Loucy (cell line): ENCODE data around the gene POLR2F.

Source experiments
- H2AFZ ChIP-seq: fragments of 200-600 bp; sonication (generic); 2 replicates; pipeline ENCODE4 v1.6.0; 2016; ENCODE audit warnings: antibody characterized with exemption, mild to moderate bottlenecking, low read length, moderate library complexity
- H3F3A ChIP-seq: fragments of 200-600 bp; 2 replicates; pipeline ENCODE4 v1.6.0; 2016; ENCODE audit warnings: antibody characterized with exemption, low read depth, mild to moderate bottlenecking
- H3K27me3 ChIP-seq: fragments of 200-600 bp; sonication (generic); 2 replicates; pipeline ENCODE4 v1.6.1; 2014; ENCODE audit warnings: low read length, mild to moderate bottlenecking; ENCODE audit not compliant: insufficient read depth, poor library complexity, severe bottlenecking
- H3K36me3 ChIP-seq: fragments of 200-600 bp; sonication (generic); 2 replicates; pipeline ENCODE4 v1.6.1; 2016; ENCODE audit warnings: low read length; ENCODE audit not compliant: insufficient read depth
- H3K4me1 ChIP-seq: fragments of 200-600 bp; sonication (generic); 2 replicates; pipeline ENCODE4 v1.5.1; 2014; ENCODE audit warnings: low read length, mild to moderate bottlenecking; ENCODE audit not compliant: insufficient read depth, poor library complexity, severe bottlenecking
- H3K4me2 ChIP-seq: fragments of 200-600 bp; sonication (generic); 2 replicates; pipeline ENCODE4 v1.6.0; 2014; ENCODE audit warnings: antibody characterized with exemption, low read length, low read depth, mild to moderate bottlenecking; ENCODE audit not compliant: poor library complexity, severe bottlenecking
- H3K4me3 ChIP-seq: fragments of 200-600 bp; sonication (generic); 2 replicates; pipeline ENCODE4 v1.5.1; 2014; ENCODE audit warnings: low read length, mild to moderate bottlenecking, mixed read lengths; ENCODE audit not compliant: poor library complexity, severe bottlenecking
- H3K79me2 ChIP-seq: fragments of 200-600 bp; sonication (generic); 2 replicates; pipeline ENCODE4 v1.6.1; 2014; ENCODE audit warnings: low read length; ENCODE audit not compliant: insufficient read depth
- H3K9ac ChIP-seq: fragments of 200-600 bp; sonication (generic); 2 replicates; pipeline ENCODE4 v1.6.0; 2014; ENCODE audit warnings: mild to moderate bottlenecking, low read depth, low read length, moderate library complexity; ENCODE audit not compliant: poor library complexity, severe bottlenecking
- H3K9me2 ChIP-seq: fragments of 200-600 bp; sonication (generic); replicated peaks from 2 replicates; pipeline ENCODE4 v1.6.1; 2016; ENCODE audit warnings: low read depth, low read length, mixed read lengths
- H3K9me3 ChIP-seq: fragments of 200-600 bp; sonication (generic); 2 replicates; pipeline ENCODE4 v1.6.1; 2014; ENCODE audit warnings: mild to moderate bottlenecking, antibody characterized with exemption, low read length, low read depth; ENCODE audit not compliant: insufficient read depth
- H4K20me1 ChIP-seq: fragments of 200-600 bp; sonication (generic); 2 replicates; pipeline ENCODE4 v1.6.0; 2014; ENCODE audit warnings: antibody characterized with exemption, low read length, mild to moderate bottlenecking; ENCODE audit not compliant: insufficient read depth, poor library complexity, severe bottlenecking
- CTCF ChIP-seq: fragments of 200-600 bp; sonication (generic); conservative IDR thresholded peaks from 2 replicates; pipeline ENCODE4 v1.5.1; 2014; ENCODE audit warnings: mild to moderate bottlenecking, antibody characterized with exemption, low read length
- EZH2phosphoT487 ChIP-seq: fragments of 200-600 bp; IDR thresholded peaks from 2 replicates; pipeline ENCODE4 v1.6.1; 2018; ENCODE audit warnings: antibody characterized with exemption, mild to moderate bottlenecking, moderate library complexity, borderline replicate concordance

Gene POLR2F

GRCh38 chr22:37923927-37924326 is 29.6 kb upstream of the POLR2F start:
- Histone ChIP-seq H4K20me1 (no peaks in the 10 kb centered on the region), H3K9me3 (no peaks in the 10 kb centered on the region), H3K36me3 (peaks cover 28% of the 10 kb centered on the region; the same call in 1 of the 2 replicates), H2AFZ (no peak overlapping the region), H3F3A (no peaks in the 10 kb centered on the region), H3K27me3 (no peaks in the 10 kb centered on the region), H3K79me2 (no peaks in the 10 kb centered on the region), H3K4me1 (no peaks in the 10 kb centered on the region), H3K9me2 (no peaks in the 10 kb centered on the region), H3K4me3 (no peak overlapping the region), H3K4me2 (no peak overlapping the region), H3K9ac (no peak overlapping the region)
- TF ChIP-seq EZH2phosphoT487 = no peak
- no peak for TF ChIP-seq CTCF

DNA sequence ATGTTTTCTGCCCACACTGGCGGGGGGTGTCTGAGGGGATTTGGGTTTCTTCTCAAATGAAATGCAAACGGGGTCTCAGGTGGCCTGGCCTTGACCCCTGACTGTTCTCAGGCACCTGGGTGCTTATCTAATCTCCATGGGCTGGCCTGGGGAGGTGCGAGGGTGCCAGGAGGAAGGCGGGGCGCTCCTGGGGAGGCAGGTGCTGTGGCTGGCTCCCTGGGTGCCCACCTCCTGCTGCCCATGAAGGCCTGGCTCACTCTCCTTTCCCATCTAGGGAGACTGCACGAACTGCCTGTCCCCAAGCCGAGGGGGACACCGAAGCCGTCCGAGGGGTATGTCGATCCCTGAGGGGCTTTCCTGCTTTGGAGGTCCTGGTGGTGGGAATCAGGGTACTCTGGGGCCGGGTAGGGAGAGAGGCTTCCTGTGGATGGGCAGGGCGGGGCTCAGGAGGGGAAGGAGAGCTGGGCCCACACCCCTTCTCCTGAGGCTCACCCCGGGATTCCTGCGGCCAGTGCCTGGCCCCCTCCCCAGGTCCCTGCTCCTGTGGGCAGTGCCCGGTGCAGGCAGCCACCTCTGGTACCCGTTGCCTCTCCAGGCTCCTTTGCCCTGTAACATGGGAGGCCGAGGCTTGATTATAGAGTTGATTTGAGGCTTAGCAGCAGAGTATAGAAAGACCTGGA is 29.0 kb upstream of the POLR2F start:
- Histone ChIP-seq H3K79me2 (no peaks in the 10 kb centered on the region), H3K9me2 (no peaks in the 10 kb centered on the region), H3F3A (no peaks in the 10 kb centered on the region), H4K20me1 (no peaks in the 10 kb centered on the region), H3K4me2 (no peak overlapping the region), H3K4me1 (no peaks in the 10 kb centered on the region), H3K27me3 (no peaks in the 10 kb centered on the region), H3K9me3 (no peaks in the 10 kb centered on the region), H3K9ac (no peak overlapping the region), H3K4me3 (no peak overlapping the region), H2AFZ (no peak overlapping the region), H3K36me3 (peaks cover 28% of the 10 kb centered on the region; the same call in 1 of the 2 replicates)
- TF ChIP-seq CTCF = no peak
- no peak for TF ChIP-seq EZH2phosphoT487

DNA sequence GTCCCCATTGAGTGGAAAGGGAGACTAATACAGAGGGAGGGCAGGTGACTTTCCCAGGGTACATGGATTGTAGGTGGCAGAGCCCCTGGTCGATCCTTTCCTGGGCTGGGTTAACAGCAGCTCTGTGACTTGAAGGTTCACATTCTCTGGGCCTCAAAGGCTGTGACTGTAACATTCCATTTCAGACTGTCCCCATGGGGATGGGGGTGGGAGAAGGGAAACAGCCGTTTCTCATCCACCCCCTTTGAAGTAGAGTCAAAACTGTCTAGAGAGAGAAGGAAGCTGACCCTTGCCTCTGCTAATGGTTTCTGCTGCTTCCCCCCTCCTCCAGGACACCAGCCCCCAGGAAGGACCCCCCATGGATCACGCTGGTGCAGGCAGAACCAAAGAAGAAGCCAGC is 28.2 kb upstream of the POLR2F start:
- no peak overlapping the region for H3K9ac ChIP-seq
- no peaks in the 10 kb centered on the region for H3F3A ChIP-seq
- no peaks in the 10 kb centered on the region for H3K79me2 ChIP-seq
- no peak overlapping the region for H2AFZ ChIP-seq
- peaks cover 22% of the 10 kb centered on the region; the same call in 1 of the 2 replicates for H3K36me3 ChIP-seq
- H4K20me1 ChIP-seq = no peaks in the 10 kb centered on the region
- TF ChIP-seq CTCF (no peak), EZH2phosphoT487 (no peak)
- no peaks in the 10 kb centered on the region for H3K4me1 ChIP-seq
- no peak overlapping the region for H3K4me2 ChIP-seq
- H3K27me3 ChIP-seq = no peaks in the 10 kb centered on the region
- no peaks in the 10 kb centered on the region for H3K9me3 ChIP-seq
- no peak overlapping the region for H3K4me3 ChIP-seq
- no peaks in the 10 kb centered on the region for H3K9me2 ChIP-seq
